HepG2 (cell line): ENCODE results near the gene CD151. TPM values are rescaled to one million over a fixed set of nuclear protein-coding genes. Genes with fewer than 3 reads are reported as not detected.
A peak's percentile ranks its signal among the peaks of the same experiment; 100 is the strongest.

ENCODE experiments used
- ATAC-seq: fragments of 200-7000 bp; cut with Tn5 transposase; 3 replicates; pipeline ENCODE4 v1.9.1; 2020; ENCODE audit warnings: mild to moderate bottlenecking, moderate library complexity
- BruUV-seq: library from RNA; stranded (reverse); fragments of 400-500 nt; replicated peaks from 2 replicates; lab custom pipeline; 2021; lab: Mats Ljungman, UMichigan
- CTCF ChIA-PET: fragments of 300-600 bp; formaldehyde crosslinking; extraction: SDS; loops from one replicate; lab custom pipeline; 2021; ENCODE audit warnings: low total read pairs, inconsistent platforms, low intra/inter-chr PET ratio; lab: Yijun Ruan, JAX
- POLR2A ChIA-PET: fragments of 350-600 bp; sonication (Branson Sonifier 250); formaldehyde crosslinking; loops from one replicate; lab custom pipeline; 2020; ENCODE audit warnings: antibody characterized with exemption, inconsistent platforms; lab: Yijun Ruan, JAX
- DNase-seq: peaks from one replicate; pipeline ENCODE4 v3.0.0-alpha.2; 2015; ENCODE audit warnings: low spot score
- FAIRE-seq: peaks from 3 replicates; lab custom pipeline; 2011; peaks lifted over from hg19 to GRCh38; lab: Jason Lieb, UNC
- H2AFZ ChIP-seq: one replicate; pipeline ENCODE4 v1.6.1; 2011; ENCODE audit warnings: low read length, inconsistent platforms
- H3K27ac ChIP-seq: fragments of 300-600 bp; 3 replicates; pipeline ENCODE4 v1.8.0; 2011; ENCODE audit warnings: mixed run types, mild to moderate bottlenecking, mixed read lengths, low read length, inconsistent platforms; ENCODE audit not compliant: insufficient read depth; ENCODE audit errors: extremely low read length
- H3K27me3 ChIP-seq, 2 experiments: fragments of 200-600 bp in 1 of 2; 2 replicates in 1 of 2; 3 replicates in 1 of 2; pipeline versions ENCODE4 v1.6.0 to v1.8.0; 2011; ENCODE audit warnings: low read length in 2 of 2, mild to moderate bottlenecking in 2 of 2, moderate library complexity in 2 of 2, inconsistent platforms in 1 of 2; ENCODE audit not compliant: insufficient read depth in 2 of 2, control insufficient read depth in 1 of 2
- H3K36me3 ChIP-seq, 2 experiments: fragments of 200-600 bp in 1 of 2; replicated peaks in 1 of 2; 2 replicates in 1 of 2; 3 replicates in 1 of 2; pipeline versions ENCODE4 v1.5.1 to v1.8.0; 2011; ENCODE audit warnings: low read length in 2 of 2, inconsistent platforms in 1 of 2; ENCODE audit not compliant: insufficient read depth in 2 of 2, control insufficient read depth in 1 of 2
- H3K4me1 ChIP-seq: 2 replicates; pipeline ENCODE4 v1.5.1; 2012; ENCODE audit warnings: low read length, inconsistent platforms; ENCODE audit not compliant: insufficient read depth
- H3K4me2 ChIP-seq: 2 replicates; pipeline ENCODE4 v1.6.0; 2011; ENCODE audit warnings: low read depth, low read length, inconsistent platforms
- H3K4me3 ChIP-seq, 3 experiments: fragments of 200-600 bp in 1 of 3; sonication (generic), shearing (Covaris generic) in 1 of 3; replicated peaks in 1 of 3; 2 replicates each; pipeline ENCODE4 v1.5.1; 2011 to 2016; ENCODE audit warnings: low read length in 3 of 3, inconsistent platforms in 2 of 3, low read depth in 2 of 3, mild to moderate bottlenecking in 2 of 3, control low read depth in 1 of 3, mixed read lengths in 1 of 3; ENCODE audit not compliant: insufficient read depth in 1 of 3
- H3K79me2 ChIP-seq: one replicate; pipeline ENCODE4 v1.6.1; 2011; ENCODE audit warnings: low read length, inconsistent platforms; ENCODE audit not compliant: insufficient read depth
- H3K9ac ChIP-seq: 2 replicates; pipeline ENCODE4 v1.6.0; 2011; ENCODE audit warnings: mild to moderate bottlenecking, low read depth, low read length, inconsistent platforms; ENCODE audit not compliant: insufficient read depth
- H3K9me3 ChIP-seq: 2 replicates; pipeline ENCODE4 v1.5.1; 2012; ENCODE audit warnings: mild to moderate bottlenecking, low read length
- H4K20me1 ChIP-seq: 2 replicates; pipeline ENCODE4 v1.6.0; 2011; ENCODE audit warnings: inconsistent platforms, mild to moderate bottlenecking, low read length, moderate library complexity; ENCODE audit not compliant: insufficient read depth
- AGO2 ChIP-seq: fragments of 200-400 bp; formaldehyde crosslinking; optimal IDR thresholded peaks from 2 replicates; pipeline ENCODE3; 2017; ENCODE audit warnings: mild to moderate bottlenecking, low read depth, low read length, moderate library complexity
- CEBPB ChIP-seq: IDR thresholded peaks from 2 replicates; pipeline ENCODE4 v1.6.1; 2011; ENCODE audit warnings: low read depth, low read length, improper control_type of control experiment, borderline replicate concordance
- RCOR2 ChIP-seq: IDR thresholded peaks from 2 replicates; pipeline ENCODE4 v1.6.1; 2016; ENCODE audit warnings: missing biosample characterization, missing genetic modification reagents
- ZKSCAN5 ChIP-seq: sonication (generic); formaldehyde crosslinking; IDR thresholded peaks from 2 replicates; pipeline ENCODE4 v1.5.1; 2020; ENCODE audit warnings: mild to moderate bottlenecking, missing genetic modification reagents
- ZNF7 ChIP-seq: IDR thresholded peaks from 2 replicates; pipeline ENCODE4 v1.6.1; 2016; ENCODE audit warnings: missing biosample characterization, missing genetic modification reagents
- WGBS: methylation state at CpG from one replicate; pipeline ENCODE4 v1.1.6; 2017; ENCODE audit warnings: low lambda C conversion rate; 5-methylcytosine and 5-hydroxymethylcytosine counted together
- in situ Hi-C: cut with HindIII; loops from 2 replicates; pipeline ENCODE4 v1.10.0; 2017; ENCODE audit warnings: low pct_unique_long_range_greater_than_20kb; ENCODE audit not compliant: extremely low pct_ligation_motif_present
- intact Hi-C: fragments of 100-400 bp; cut with micrococcal nuclease; formaldehyde crosslinking; loops from one replicate; pipeline ENCODE4 v1.10.0; 2022; ENCODE audit not compliant: unreplicated experiment
- polyA plus RNA-seq, 8 experiments: library from polyadenylated mRNA; depleted of rRNA in 3 of 8; stranded (reverse) in 7 of 8; unstranded in 1 of 8; fragments of >200 nt; fragmentation: Illumina TruSeq in 4 of 8; extraction: Trizol in 4 of 8; gene quantifications; 2 replicates each; pipeline versions ENCODE4 v1.2.1 to v1.2.3, GENCODE V29; 2011 to 2016; ENCODE audit warnings: low read depth in 4 of 8, missing spikeins in 1 of 8, mixed read lengths in 1 of 8; ENCODE audit not compliant: insufficient read depth in 1 of 8
- total RNA-seq, 5 experiments: library from RNA; depleted of rRNA; stranded (reverse); fragments of >200 nt; fragmentation: Illumina TruSeq; extraction: Trizol; gene quantifications; 2 replicates each; pipeline ENCODE4 v1.2.3, GENCODE V29; 2016; ENCODE audit warnings: low read depth in 1 of 5
- TF ChIP-seq, protein P1 (sequence below): sonication (generic); formaldehyde crosslinking; IDR thresholded peaks from 2 replicates; pipeline ENCODE4 v1.8.0; 2022; ENCODE audit warnings: mild to moderate bottlenecking, missing genetic modification reagents, moderate library complexity

The CD151 gene
- total and polyA plus RNA-seq, 2 of the 13 experiments (the other 11 are each of a cell fraction or from before 2014, with no cell fraction given), result 125 to 197 TPM

DNA sequence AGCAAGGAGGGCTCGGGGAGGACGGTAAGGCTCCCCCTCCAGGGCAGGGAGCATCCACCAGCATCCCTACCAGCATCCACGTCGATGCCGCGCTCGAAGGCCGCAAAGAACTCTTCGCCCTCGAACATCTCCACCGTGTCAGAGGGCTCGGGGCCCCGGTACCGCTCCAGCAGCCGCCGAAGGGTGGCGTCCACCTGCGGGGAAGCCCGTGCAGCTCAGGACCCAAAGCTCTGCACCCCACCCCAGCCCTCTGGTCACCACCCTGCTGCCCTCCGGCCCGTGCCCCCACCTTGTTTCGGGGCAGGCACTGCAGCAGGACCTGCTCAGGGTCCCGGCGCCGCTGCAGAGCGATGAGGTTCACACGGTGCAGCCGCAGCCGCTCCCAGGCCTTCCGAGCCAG is 32.3 kb upstream of the CD151 start (continued):
- TF ChIP-seq RCOR2 (no peak), ZKSCAN5 (CRISPR knock-in tag) (no peak), CEBPB (no peak)
- TF ChIP-seq, protein P1, sequence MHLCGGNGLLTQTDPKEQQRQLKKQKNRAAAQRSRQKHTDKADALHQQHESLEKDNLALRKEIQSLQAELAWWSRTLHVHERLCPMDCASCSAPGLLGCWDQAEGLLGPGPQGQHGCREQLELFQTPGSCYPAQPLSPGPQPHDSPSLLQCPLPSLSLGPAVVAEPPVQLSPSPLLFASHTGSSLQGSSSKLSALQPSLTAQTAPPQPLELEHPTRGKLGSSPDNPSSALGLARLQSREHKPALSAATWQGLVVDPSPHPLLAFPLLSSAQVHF (CRISPR knock-in tag), result no peak
- TF ChIP-seq, all 625 proteins: peak for 0

DNA sequence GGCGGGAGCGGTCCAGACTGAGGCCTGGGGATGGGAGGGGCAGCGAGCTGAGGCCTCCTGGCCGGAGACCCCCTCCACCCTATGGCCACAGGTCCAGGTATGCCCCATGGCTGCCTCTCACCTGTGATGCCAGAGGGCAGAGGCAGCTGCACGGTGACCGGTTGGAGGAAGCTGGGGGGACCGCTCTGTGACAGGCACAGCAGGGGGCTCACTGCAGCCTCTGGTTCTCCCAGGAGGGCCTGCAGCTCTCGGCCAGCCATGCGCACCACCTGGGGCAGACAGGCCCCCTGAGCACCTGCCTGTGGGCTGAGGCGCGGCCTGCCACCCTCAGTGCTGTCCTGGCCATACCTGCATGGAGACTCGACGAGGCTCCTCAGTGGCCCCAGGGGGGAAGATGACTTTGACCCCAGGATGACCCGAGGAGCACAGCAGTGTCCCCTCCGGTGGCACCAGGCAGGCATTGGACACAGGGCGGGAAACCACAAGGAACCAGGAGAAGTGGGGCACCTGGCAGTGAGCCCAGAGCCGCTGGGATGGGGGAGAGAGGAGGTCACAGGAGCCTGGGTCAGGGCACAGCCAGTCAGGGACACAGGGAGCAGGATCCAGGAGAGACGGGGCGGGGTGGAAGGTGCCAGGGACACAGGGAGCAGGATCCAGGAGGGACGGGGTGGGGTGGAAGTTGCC is 31.5 kb upstream of the CD151 start:
- POLR2A ChIA-PET, result no interaction called here
- Histone ChIP-seq H3K4me2 (no peak overlapping the region), H2AFZ (no peak overlapping the region), H3K27me3 (no peaks in the 10 kb centered on the region; a peak in 1 of 5 replicates), H3K9ac (no peak overlapping the region), H3K4me3 (no peak overlapping the region), H3K9me3 (no peaks in the 10 kb centered on the region), H3K36me3 (peaks cover 7 to 8% of the 10 kb centered on the region in 2 experiments; a peak in 3 of 5 replicates), H3K27ac (no peak overlapping the region), H3K79me2 (peaks cover 18% of the 10 kb centered on the region), H3K4me1 (peaks cover 24% of the 10 kb centered on the region), H4K20me1 (no peaks in the 10 kb centered on the region)
- WGBS, result 92% methylated on average over 9 of the region's 20 CpGs
- no peak for ATAC-seq
- in situ Hi-C loops (no loop called here), intact Hi-C loops (no loop called here)
- no TSS peak for BruUV-seq
- DNase-seq, result no peak
- FAIRE-seq, result no peak
- CTCF ChIA-PET, result no interaction called here
- TF ChIP-seq ZNF7 (CRISPR knock-in tag) (no peak), AGO2 (peak; percentile 37)
